H1 (cell line): ENCODE results near the gene PCNX3.

ENCODE experiments used
- CEBPB ChIP-seq: IDR thresholded peaks from 2 replicates; pipeline ENCODE4 v1.6.1; 2012; ENCODE audit warnings: low read depth, low read length
- CREB1 ChIP-seq: IDR thresholded peaks from 2 replicates; pipeline ENCODE4 v1.6.1; 2012; ENCODE audit warnings: inconsistent platforms
- CTCF ChIP-seq, 3 experiments: IDR thresholded peaks; 1 replicate in 2 of 3; 2 replicates in 1 of 3; pipeline versions ENCODE4 v1.5.1 to v1.6.1; 2011; ENCODE audit warnings: low read length in 3 of 3, mild to moderate bottlenecking in 3 of 3, inconsistent platforms in 2 of 3, low read depth in 1 of 3, moderate library complexity in 1 of 3; ENCODE audit not compliant: insufficient read depth in 1 of 3; ENCODE audit errors: control extremely low read depth in 1 of 3
- EGR1 ChIP-seq: IDR thresholded peaks from 2 replicates; pipeline ENCODE4 v1.6.1; 2011; ENCODE audit warnings: low read depth, low read length, borderline replicate concordance
- EP300 ChIP-seq, 2 experiments: IDR thresholded peaks; 1 replicate in 1 of 2; 2 replicates in 1 of 2; pipeline ENCODE4 v1.6.1; 2011 to 2012; ENCODE audit warnings: low read depth in 2 of 2, low read length in 2 of 2, mild to moderate bottlenecking in 2 of 2, borderline replicate concordance in 1 of 2, inconsistent platforms in 1 of 2, moderate library complexity in 1 of 2
- POLR2A ChIP-seq, 2 experiments: IDR thresholded peaks; 1 replicate in 1 of 2; 2 replicates in 1 of 2; pipeline ENCODE4 v1.6.1; 2011; ENCODE audit warnings: low read depth in 2 of 2, low read length in 2 of 2, mild to moderate bottlenecking in 2 of 2; ENCODE audit errors: control extremely low read depth in 1 of 2
- SIN3A ChIP-seq, 2 experiments: IDR thresholded peaks in 1 of 2; conservative IDR thresholded peaks in 1 of 2; 2 replicates each; pipeline ENCODE4 v1.6.1; 2011 to 2012; ENCODE audit warnings: low read length in 2 of 2, improper control_type of control experiment in 1 of 2, low read depth in 1 of 2, mild to moderate bottlenecking in 1 of 2
- TAF1 ChIP-seq: IDR thresholded peaks from 2 replicates; pipeline ENCODE4 v1.6.1; 2011; ENCODE audit warnings: mild to moderate bottlenecking, low read depth, low read length

GRCh38 chr11:65644837-65645236, 29.3 kb downstream of the PCNX3 start:
- TF ChIP-seq POLR2A (IDR thresholded peaks at IDR 0.05; ENCODE audit: control extremely low read depth in 1 of 2, low read depth in 2 of 2, low read length in 2 of 2) (no peak), CTCF (IDR thresholded peaks at IDR 0.05; ENCODE audit: control extremely low read depth in 1 of 3, insufficient read depth in 1 of 3, low read depth in 1 of 3, low read length in 3 of 3) (no peak), CEBPB (no peak), CREB1 (no peak), SIN3A (conservative IDR thresholded peaks at IDR 0.05 in 1 of 2, IDR thresholded peaks at IDR 0.05 in 1 of 2; ENCODE audit: low read depth in 1 of 2, low read length in 2 of 2) (no peak), EGR1 (no peak), TAF1 (no peak), EP300 (IDR thresholded peaks at IDR 0.05; ENCODE audit: borderline replicate concordance in 1 of 2, low read depth in 2 of 2, low read length in 2 of 2) (no peak)
